Upper lobe of right lung (tissue), 1 donor: ENCODE results near the gene ARPP19. TPM values are rescaled to one million over a fixed set of nuclear protein-coding genes. Genes with fewer than 3 reads are reported as not detected.
A peak's percentile ranks its signal among the peaks of the same experiment; 100 is the strongest.

ENCODE experiments used
- ATAC-seq: fragments of 200-7000 bp; cut with Tn5 transposase; one replicate; pipeline ENCODE4 v1.9.1; 2020; ENCODE audit warnings: mild to moderate bottlenecking, moderate library complexity
- DNase-seq: peaks from one replicate; pipeline ENCODE4 v3.0.0-alpha.2; 2020
- H3K27ac ChIP-seq: fragments of 200-600 bp; one replicate; pipeline ENCODE4 v1.8.0; 2022
- H3K27me3 ChIP-seq: fragments of 200-600 bp; one replicate; pipeline ENCODE4 v1.8.0; 2022; ENCODE audit warnings: mild to moderate bottlenecking
- H3K36me3 ChIP-seq: fragments of 200-600 bp; one replicate; pipeline ENCODE4 v1.8.0; 2022
- H3K4me1 ChIP-seq: fragments of 200-600 bp; one replicate; pipeline ENCODE4 v1.8.0; 2022
- H3K4me3 ChIP-seq: fragments of 200-600 bp; one replicate; pipeline ENCODE4 v1.8.0; 2022; ENCODE audit warnings: mild to moderate bottlenecking
- H3K9me3 ChIP-seq: fragments of 200-600 bp; one replicate; pipeline ENCODE4 v1.8.0; 2022
- CTCF ChIP-seq: fragments of 200-600 bp; IDR thresholded peaks from one replicate; pipeline ENCODE4 v1.8.0; 2022; ENCODE audit warnings: antibody characterized with exemption
- intact Hi-C: fragments of 100-400 bp; cut with DNase I; formaldehyde crosslinking; loops from one replicate; pipeline ENCODE4 v1.11.0; 2022
- long read RNA-seq: library from polyadenylated mRNA; unstranded; transcript quantifications from one replicate; pipeline ENCODE4 v2.0.0, GENCODE V29; 2021
- total RNA-seq: library from RNA; stranded (reverse); fragmentation: NEBNext Ultra II Directional; extraction: Animal tissue kit (Norgen Biotek cat#: 25700); gene quantifications from one replicate; pipeline ENCODE4 v1.2.1, GENCODE V29; 2021
- donor health status: DM: no; HTN: yes; CAD: no; lungs with severe emphysema.

The ARPP19 gene
- 156 TPM for total RNA-seq
- long read RNA-seq, full-length matches to known transcripts = 82 of 99 reads
- long read RNA-seq, partial matches to known transcripts = 2 of 99 reads
- long read RNA-seq, other reads (novel, unspliced or antisense) = 15 of 99 reads

- DNase-seq (peak; percentile 96), ATAC-seq (peak; percentile 96)
- Histone ChIP-seq H3K27ac (peak within 1 kb of the TSS; percentile 93), H3K36me3 (no peaks in the 10 kb centered on the region), H3K27me3 (no peaks in the 10 kb centered on the region), H3K9me3 (no peaks in the 10 kb centered on the region), H3K4me3 (peak within 1 kb of the TSS; percentile 89), H3K4me1 (peaks cover 30% of the 10 kb centered on the region)
- TF ChIP-seq CTCF = no peak
- intact Hi-C loops = no loop called here
Measured at GRCh38 chr15:52568601-52569585, at the start of gene ARPP19. ARPP19 (minus strand) TSS chr15:52569030; CDS start chr15:52568892, 138 bp downstream.

GRCh38 chr15:52617026-52617425 lies 48.2 kb upstream of the ARPP19 start:
- no peak overlapping the region for H3K27ac ChIP-seq
- H3K27me3 ChIP-seq = no peaks in the 10 kb centered on the region
- peaks cover 62% of the 10 kb centered on the region for H3K36me3 ChIP-seq
- no peak for TF ChIP-seq CTCF
- intact Hi-C loops = no loop called here
- H3K4me3 ChIP-seq = no peak overlapping the region
- DNase-seq (no peak), ATAC-seq (no peak)
- H3K4me1 ChIP-seq = no peaks in the 10 kb centered on the region
- no peaks in the 10 kb centered on the region for H3K9me3 ChIP-seq

GRCh38 chr15:52615302-52615701 lies 46.5 kb upstream of the ARPP19 start:
- Histone ChIP-seq H3K4me1 (no peaks in the 10 kb centered on the region), H3K9me3 (no peaks in the 10 kb centered on the region), H3K27me3 (no peaks in the 10 kb centered on the region), H3K27ac (no peak overlapping the region), H3K36me3 (peaks cover 68% of the 10 kb centered on the region), H3K4me3 (no peak overlapping the region)
- ATAC-seq (peak; percentile 91), DNase-seq (no peak)
- intact Hi-C loops = no loop called here
- no peak for TF ChIP-seq CTCF

- no peaks in the 10 kb centered on the region for H3K27me3 ChIP-seq
- peaks cover 80% of the 10 kb centered on the region for H3K36me3 ChIP-seq
- no peak overlapping the region for H3K27ac ChIP-seq
- no peak overlapping the region for H3K4me3 ChIP-seq
- peak; percentile 70 for ATAC-seq
- DNase-seq = no peak
- TF ChIP-seq CTCF = no peak
- no peaks in the 10 kb centered on the region for H3K9me3 ChIP-seq
- intact Hi-C loops = no loop called here
- no peaks in the 10 kb centered on the region for H3K4me1 ChIP-seq
Measured at GRCh38 chr15:52609593-52609992, 40.8 kb upstream of the ARPP19 start.

GRCh38 chr15:52584414-52584813 lies 15.6 kb upstream of the ARPP19 start:
- Histone ChIP-seq H3K4me1 (no peaks in the 10 kb centered on the region), H3K36me3 (peaks cover 60% of the 10 kb centered on the region), H3K9me3 (no peaks in the 10 kb centered on the region), H3K27ac (no peak overlapping the region), H3K27me3 (no peaks in the 10 kb centered on the region), H3K4me3 (no peak overlapping the region)
- ATAC-seq (no peak), DNase-seq (no peak)
- no peak for TF ChIP-seq CTCF
- intact Hi-C loops = no loop called here
